GM18519 (cell line): Measurements from ENCODE around the gene CPNE4.
"Not testable (repeated sequence)": the region's sequence is repeated elsewhere in the genome, so short reads cannot be mapped to it uniquely, and the experiment has no call there.

Source experiments
- ATAC-seq: cut with Tn5 transposase; IDR thresholded peaks from one replicate; pipeline ENCODE4 v1.9.1; 2021; ENCODE audit warnings: mild to moderate bottlenecking, moderate library complexity; ENCODE audit not compliant: unreplicated experiment, low FRiP score

The CPNE4 gene

DNA sequence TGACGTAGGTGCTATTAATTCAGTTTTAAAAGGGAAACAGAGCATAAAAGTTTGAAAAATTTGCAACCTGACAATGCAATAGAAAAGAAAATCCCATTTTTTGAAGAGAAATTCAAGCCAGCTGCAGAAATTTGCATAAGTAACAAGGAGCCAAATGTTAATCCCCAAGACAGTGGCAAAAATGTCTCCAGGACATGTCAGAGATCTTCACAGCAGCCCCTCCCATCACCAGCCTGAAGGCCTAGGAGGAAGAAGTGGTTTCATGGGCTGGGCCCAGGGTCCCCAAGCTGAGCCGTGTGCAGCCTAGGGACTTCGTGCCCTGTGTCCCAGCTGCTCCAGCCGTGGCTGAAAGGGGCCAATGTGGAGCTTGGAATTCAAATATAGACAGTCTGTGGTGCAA, 148.9 kb downstream of the CPNE4 start:
- not testable (repeated sequence) for ATAC-seq

DNA sequence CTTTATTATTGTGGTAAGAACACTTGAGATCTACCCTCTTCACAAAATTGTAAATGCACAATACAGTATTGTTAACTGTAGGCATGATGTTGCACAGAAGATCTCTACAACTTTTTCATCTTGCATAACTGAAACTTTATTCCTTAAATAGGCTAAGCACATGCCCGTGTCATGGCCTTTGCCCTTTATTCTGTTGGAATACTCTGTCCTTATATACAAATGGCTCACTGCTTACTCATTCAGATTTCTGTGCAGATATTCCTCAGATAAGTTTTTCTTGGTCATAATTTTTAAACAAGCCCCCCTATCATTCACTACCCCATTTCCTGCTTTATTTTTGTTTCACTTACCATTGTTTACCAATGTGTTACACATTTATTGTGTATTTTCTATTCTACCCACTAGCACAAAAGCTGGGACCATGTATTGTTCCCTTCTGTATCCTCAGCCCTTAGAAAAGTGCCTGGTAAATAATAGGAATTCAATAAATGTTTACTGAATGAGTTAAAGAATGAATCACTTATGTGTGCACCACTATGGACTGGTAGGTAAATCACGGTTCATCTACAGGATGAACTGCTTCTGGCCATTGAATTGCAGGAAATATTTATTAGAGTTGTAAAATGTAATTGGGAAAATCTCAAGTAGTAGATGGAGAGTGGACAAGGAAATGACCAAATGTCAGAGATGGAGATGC, 151.0 kb downstream of the CPNE4 start:
- no peak for ATAC-seq

GRCh38 chr3:131883086-131883485, 151.7 kb downstream of the CPNE4 start:
- no peak for ATAC-seq

DNA sequence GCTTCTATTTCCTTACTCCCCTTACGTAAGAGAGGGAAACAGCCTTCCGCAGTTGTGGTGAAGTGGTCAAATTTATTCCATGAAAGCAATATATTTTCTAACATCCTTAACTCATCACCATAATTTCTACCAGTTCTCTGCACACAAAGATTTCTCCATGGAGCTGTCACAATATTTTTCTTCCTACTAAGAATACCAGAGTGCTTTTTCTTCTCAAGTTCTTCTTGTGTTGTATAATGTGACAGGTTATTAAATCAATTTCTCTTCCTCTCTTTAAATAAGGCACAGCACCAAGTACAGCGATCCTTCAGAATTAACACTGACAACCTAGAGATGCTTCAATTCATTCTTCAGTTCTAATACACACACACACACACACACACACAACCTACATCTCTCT, 153.0 kb downstream of the CPNE4 start:
- ATAC-seq: no peak

GRCh38 chr3:131880948-131881347, 153.9 kb downstream of the CPNE4 start:
- no peak for ATAC-seq

DNA sequence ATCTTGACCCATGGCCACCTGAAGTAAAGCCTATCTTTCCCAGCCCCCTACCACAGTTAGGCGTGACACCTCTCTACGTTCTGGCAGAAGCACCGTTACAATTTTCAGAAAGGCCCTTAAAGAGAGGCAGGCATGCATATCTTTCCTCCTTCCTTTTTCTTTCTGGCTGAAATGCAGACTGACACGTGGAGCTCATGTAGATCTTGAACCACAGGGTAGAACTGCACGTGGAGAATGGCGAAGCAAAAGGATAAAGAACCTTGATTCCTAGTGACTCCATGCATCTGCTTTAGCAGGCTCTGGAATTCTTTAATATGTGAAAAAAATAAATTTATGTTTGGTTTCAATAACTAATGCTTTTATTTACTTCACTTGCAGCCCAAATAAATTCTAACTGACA, 166.6 kb downstream of the CPNE4 start:
- ATAC-seq: no peak

DNA sequence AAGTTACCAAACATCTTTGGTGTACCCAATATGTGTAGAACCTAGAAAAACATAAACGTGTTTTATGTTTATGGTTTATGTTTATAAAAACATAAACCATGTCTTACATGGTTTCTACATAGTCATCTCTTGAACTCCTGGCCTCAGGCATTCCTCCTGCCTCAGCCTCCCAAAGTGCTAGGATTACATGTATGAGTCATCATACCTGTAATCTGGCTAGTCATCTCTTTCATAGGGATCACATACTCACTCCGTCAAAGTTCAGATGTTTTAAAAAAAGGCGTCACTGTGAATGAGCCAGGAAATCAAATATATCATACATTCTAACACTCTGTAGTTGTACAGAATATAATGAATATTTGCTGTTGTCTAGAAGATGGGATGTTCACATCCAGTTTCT, 178.6 kb downstream of the CPNE4 start:
- ATAC-seq: no peak

DNA sequence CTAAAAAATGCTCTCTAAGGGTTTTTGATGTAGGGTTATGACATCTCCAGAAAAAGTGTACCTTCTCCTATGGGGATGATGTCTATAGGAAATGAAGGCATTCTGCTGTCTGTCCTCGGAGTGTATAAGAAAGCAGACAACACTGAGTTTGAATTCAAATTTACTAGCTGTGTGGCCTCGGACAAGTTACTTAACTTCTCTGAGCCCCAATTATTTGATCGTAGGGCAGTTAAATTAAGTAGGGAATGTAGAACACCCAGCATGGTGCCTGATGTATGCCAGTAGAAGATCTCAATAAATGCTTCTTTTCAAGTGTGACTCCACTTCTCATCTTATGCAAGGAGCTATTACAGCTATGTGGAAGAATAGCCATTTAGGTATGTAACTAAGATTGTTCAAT, 184.6 kb downstream of the CPNE4 start:
- no peak for ATAC-seq

DNA sequence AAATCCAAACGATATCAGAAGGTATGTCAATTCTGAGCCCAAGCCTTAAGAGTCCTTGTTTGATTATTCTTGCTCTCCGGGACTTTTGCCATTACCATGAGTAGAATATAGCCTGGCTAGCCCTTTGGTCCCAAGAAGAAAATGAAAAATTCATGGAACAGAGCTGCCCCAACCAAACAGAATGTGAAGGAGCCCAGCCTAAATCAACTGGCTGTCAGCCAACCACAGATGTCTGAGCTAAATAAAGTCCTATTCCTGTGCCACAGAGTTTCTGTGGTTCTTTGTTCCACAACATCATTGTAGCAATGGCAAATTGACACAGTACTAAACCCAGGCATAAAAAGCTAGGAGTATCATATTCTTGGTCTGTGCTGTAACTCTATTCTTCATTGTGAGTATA, 185.2 kb downstream of the CPNE4 start:
- ATAC-seq: no peak

DNA sequence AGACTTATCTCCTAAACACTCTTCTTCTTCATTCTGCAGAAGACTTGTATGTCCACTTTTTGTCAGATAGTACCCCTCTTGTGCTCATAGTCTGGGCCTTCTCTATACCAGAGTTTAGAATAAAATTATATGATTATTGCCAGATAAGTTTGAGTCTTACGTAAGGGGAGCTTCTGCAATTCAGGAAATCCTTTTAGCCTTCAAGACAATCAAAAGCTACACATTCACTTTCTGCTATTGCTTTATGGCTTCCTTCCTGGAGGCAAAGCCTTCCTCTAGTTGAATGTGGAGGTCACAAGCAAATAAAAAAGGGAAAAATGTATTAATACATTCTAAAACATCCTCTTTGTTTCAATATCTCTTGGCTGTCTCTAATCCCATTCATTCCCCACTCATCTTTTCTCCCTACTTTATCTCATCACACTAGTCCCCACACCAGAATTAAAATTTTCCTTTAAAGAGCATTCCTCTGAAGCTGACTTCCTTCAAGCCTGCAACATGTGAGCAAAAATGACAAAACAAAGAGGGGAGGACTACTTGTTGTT, 186.8 kb downstream of the CPNE4 start:
- ATAC-seq: no peak

GRCh38 chr3:131846296-131846924, 188.4 kb downstream of the CPNE4 start:
- no peak for ATAC-seq

GRCh38 chr3:131843174-131843573, 191.6 kb downstream of the CPNE4 start:
- ATAC-seq: no peak

- no peak for ATAC-seq
Observed at GRCh38 chr3:131840156-131840797, 194.5 kb downstream of the CPNE4 start.

- no peak for ATAC-seq
Observed at GRCh38 chr3:131835906-131836305, 198.9 kb downstream of the CPNE4 start.

- no peak for ATAC-seq
Observed at GRCh38 chr3:131831608-131832007, 203.2 kb downstream of the CPNE4 start.

GRCh38 chr3:131821191-131821762, 213.5 kb downstream of the CPNE4 start:
- ATAC-seq: no peak

GRCh38 chr3:131819381-131820055, 215.3 kb downstream of the CPNE4 start:
- ATAC-seq: no peak

GRCh38 chr3:131812433-131812832, 222.4 kb downstream of the CPNE4 start:
- no peak for ATAC-seq

DNA sequence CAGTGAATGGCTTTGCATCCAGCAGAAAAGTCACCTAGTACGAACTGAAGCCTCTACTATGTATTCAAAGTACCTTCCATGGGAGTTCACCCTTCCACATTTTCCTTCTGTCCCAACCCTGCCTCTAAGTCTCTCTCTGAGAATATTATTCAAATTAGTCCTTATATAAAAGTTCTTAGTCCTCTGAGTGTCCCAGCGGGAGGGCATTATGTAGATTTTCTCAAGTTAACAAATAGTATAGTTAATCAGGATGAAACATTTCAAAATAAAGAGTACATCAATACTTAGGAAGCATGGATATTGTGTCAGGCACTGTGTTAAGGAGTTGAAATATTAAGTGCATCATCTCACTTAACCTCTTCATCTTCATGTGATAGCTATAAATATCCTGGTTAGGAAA, 223.3 kb downstream of the CPNE4 start:
- ATAC-seq: no peak

- ATAC-seq: no peak
Observed at GRCh38 chr3:131807822-131808221, 227.0 kb downstream of the CPNE4 start.

DNA sequence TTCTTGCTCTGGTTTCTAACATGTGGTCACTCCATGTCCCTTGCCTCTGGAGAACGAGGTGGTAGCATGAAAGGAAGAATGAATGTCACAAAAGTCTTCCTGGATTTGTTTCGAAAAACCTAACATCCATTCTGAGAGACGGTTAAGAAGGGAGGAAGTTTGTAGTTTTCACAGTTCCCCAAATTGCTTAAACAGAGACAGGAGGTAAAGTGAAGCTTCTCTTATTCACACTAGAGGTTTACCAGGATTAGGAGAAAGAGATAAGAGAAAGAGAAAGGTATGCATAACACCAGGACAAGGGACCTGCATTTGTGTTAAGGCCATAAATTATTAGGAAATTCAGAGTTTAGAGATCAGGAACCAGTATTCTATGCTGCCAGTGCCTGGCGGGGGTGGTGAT, 228.1 kb downstream of the CPNE4 start:
- no peak for ATAC-seq
